ENCODE measurements around the gene OGDH.

The OGDH gene

DNA sequence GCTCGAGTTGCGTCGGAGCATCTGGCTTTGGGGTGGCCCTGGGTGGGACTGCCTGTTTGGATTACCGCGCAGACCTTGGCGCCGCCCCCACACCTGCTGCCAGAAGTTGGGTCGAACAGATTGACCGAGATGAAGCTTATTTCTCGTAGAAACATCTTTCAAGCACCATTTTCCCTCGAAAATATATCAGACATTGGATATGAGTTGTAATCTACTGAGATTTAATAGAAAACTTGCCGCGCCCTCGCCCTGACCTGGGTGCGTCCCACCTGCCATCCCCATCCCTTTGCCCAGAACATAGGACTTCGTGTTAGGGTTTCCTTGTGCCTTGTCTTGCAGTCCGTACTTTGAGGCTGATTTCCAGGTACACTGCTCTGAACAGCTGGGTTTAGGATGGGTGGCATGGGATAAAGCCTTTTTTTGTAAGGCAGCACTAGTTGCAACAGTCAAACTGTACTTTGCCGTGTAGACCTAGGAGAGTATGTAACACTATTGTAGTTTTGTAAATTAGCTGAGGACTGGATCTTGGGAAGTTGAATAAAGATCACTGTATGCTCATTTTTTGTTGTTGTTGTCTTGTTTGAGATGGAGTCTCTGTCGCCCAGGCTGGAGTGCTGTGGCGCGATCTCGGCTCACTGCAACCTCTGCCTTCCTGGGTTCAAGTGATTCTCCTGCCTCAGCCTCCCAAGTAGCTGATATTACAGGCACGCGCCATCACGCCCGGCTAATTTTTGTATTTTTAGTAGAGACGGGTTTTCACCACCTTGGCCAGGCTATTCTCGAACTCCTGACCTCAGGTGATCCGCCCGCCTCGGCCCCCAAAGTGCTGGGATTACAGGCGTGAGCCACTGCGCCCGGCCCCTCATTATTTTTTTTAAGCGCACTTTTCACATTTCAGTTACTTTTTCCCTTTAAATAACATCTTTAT, 978 bp downstream of the OGDH start:
- peaks cover 13% of the 10 kb centered on the region for H3K4me1 ChIP-seq (ENCODE audit: control insufficient read depth, insufficient read depth, low read length)
- H3K27me3 ChIP-seq (replicated peaks; ENCODE audit: control insufficient read depth, insufficient read depth, low read length), result no peaks in the 10 kb centered on the region
- H3K4me3 ChIP-seq (ENCODE audit: low read length), result peak overlapping the region; percentile 92
- peak overlapping the region; percentile 92 for H3K9ac ChIP-seq (ENCODE audit: low read length)
- H3K36me3 ChIP-seq (ENCODE audit: control insufficient read depth, insufficient read depth, low read length, severe bottlenecking), result peaks cover 3% of the 10 kb centered on the region
- DNase-seq (ENCODE audit: low read depth), result no peak
- no peaks in the 10 kb centered on the region for H3K9me3 ChIP-seq (ENCODE audit: control insufficient read depth, low read length)

DNA sequence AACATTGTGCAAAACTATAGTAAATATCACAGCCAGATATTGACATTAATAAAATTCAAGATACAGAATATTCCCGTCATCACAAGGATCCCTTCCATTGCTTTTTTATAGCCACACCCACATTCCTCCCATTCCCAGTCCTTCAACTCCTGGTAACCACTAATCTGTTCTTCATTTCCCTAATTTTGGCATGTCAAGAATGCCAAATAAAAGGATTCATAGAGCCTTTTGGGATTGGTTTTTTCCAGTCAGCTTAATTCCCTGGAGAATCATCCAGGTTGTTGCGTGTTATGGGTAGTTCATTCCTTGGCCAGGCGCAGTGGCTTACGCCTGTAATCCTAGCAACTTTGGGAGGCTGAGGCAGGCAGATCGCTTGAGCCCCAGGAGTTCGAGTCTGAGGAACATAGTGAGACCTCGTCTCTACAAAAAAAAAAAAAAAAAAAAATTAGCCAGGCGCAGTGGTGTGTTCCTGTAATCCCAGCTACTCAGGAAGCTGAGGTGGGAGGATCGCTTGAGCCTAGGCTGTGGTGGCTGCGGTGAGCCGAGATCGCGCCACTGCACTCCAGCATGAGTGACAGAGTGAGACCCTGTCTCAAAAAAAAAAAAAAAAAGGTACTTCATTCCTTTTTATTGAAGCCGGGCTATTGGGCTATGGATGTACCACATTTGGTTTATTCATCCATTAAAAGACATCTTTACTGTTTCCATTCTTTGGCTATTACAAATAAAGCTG, 2.7 kb downstream of the OGDH start:
- peaks cover 13% of the 10 kb centered on the region for H3K4me1 ChIP-seq (ENCODE audit: control insufficient read depth, insufficient read depth, low read length)
- no peaks in the 10 kb centered on the region for H3K27me3 ChIP-seq (replicated peaks; ENCODE audit: control insufficient read depth, insufficient read depth, low read length)
- H3K9ac ChIP-seq (ENCODE audit: low read length), result no peak overlapping the region
- peak; percentile 65 for DNase-seq (ENCODE audit: low read depth)
- H3K9me3 ChIP-seq (ENCODE audit: control insufficient read depth, low read length), result no peaks in the 10 kb centered on the region
- H3K4me3 ChIP-seq (ENCODE audit: low read length), result no peak overlapping the region
- H3K36me3 ChIP-seq (ENCODE audit: control insufficient read depth, insufficient read depth, low read length, severe bottlenecking), result peaks cover 3% of the 10 kb centered on the region

DNA sequence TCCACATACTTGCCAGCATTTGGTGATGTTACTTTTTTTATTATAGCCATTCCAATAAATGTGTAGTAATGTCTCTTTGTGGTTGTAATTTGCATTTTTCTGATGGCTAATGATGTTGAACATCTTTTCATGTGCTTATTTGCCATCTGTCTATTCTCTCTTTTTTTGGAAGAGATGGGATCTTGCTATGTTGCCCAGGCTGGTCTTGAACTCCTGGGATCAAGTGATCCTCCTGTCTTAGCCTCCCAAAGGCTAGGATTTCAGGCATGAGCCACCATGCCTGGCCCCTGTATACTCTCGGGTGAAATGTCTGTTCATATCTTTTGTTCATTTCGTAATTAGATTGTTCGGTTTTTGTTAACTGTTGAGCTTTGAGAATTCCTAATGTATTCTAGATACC, 3.4 kb downstream of the OGDH start:
- peaks cover 3% of the 10 kb centered on the region for H3K36me3 ChIP-seq (ENCODE audit: control insufficient read depth, insufficient read depth, low read length, severe bottlenecking)
- no peaks in the 10 kb centered on the region for H3K27me3 ChIP-seq (replicated peaks; ENCODE audit: control insufficient read depth, insufficient read depth, low read length)
- H3K4me1 ChIP-seq (ENCODE audit: control insufficient read depth, insufficient read depth, low read length), result peaks cover 13% of the 10 kb centered on the region
- H3K4me3 ChIP-seq (ENCODE audit: low read length), result no peak overlapping the region
- no peaks in the 10 kb centered on the region for H3K9me3 ChIP-seq (ENCODE audit: control insufficient read depth, low read length)
- no peak for DNase-seq (ENCODE audit: low read depth)
- no peak overlapping the region for H3K9ac ChIP-seq (ENCODE audit: low read length)

DNA sequence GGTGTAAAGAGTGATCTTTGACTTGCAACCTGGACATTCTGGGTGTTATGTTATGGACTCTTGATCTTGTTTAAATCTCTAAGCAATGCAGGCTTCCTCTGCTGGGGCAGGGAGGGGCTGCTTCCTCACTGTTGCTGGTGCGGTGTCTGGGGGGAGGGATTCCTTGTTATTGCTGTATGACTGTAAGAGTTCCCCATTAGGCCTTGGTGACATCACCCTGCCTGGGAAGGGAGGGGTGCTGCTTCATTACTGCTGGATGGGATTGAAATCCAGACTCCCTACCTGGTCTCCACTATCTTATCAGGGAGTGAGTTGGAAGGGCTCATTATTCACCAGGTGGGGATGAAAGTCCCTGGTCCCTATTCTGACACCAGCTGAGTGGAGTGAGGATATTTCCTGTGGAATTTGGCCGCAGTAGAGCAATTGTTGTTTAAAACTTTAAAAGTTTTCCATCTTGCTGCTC, 8.8 kb downstream of the OGDH start:
- Histone ChIP-seq H3K9ac (ENCODE audit: low read length) (no peak overlapping the region), H3K27me3 (replicated peaks; ENCODE audit: control insufficient read depth, insufficient read depth, low read length) (no peaks in the 10 kb centered on the region), H3K4me3 (ENCODE audit: low read length) (no peak overlapping the region), H3K36me3 (ENCODE audit: control insufficient read depth, insufficient read depth, low read length, severe bottlenecking) (no peaks in the 10 kb centered on the region), H3K9me3 (ENCODE audit: control insufficient read depth, low read length) (no peaks in the 10 kb centered on the region), H3K4me1 (ENCODE audit: control insufficient read depth, insufficient read depth, low read length) (peaks cover 10% of the 10 kb centered on the region)
- no peak for DNase-seq (ENCODE audit: low read depth)

DNA sequence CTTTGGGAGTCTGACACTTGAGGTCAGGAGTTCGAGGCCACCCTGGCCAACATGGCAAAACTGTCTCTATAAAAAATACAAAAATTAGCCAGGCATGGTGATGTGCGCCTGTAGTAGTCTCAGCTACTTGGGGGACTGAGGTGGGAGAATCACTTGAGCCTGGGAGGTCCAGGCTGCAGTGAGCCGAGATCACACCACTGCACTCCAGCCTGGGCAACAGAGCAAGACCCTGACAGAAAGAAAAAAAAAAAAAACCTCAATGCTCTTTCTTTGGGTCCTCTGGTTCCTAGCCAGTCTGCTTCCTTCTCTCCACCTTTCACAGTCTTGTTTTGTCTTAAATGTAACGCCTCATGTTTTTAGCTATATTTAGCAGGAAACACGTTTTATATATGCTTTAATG, 9.4 kb downstream of the OGDH start:
- Histone ChIP-seq H3K4me1 (ENCODE audit: control insufficient read depth, insufficient read depth, low read length) (peaks cover 10% of the 10 kb centered on the region), H3K36me3 (ENCODE audit: control insufficient read depth, insufficient read depth, low read length, severe bottlenecking) (no peaks in the 10 kb centered on the region), H3K9ac (ENCODE audit: low read length) (no peak overlapping the region), H3K27me3 (replicated peaks; ENCODE audit: control insufficient read depth, insufficient read depth, low read length) (no peaks in the 10 kb centered on the region), H3K9me3 (ENCODE audit: control insufficient read depth, low read length) (no peaks in the 10 kb centered on the region), H3K4me3 (ENCODE audit: low read length) (no peak overlapping the region)
- no peak for DNase-seq (ENCODE audit: low read depth)

DNA sequence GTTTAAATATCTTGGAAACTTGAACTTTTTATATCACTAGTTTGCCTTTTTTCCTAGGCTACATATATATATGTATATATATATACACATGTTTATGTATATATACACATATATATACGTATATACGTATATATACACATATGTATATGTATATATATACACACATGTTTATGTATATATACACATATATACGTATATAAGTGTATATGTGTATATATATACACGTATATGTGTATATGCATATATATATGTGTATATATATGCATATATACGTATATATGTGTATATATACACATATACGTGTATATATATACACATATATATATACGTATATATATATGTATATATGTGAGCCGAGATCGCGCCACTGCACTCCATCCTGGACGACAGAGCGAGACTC, 10.1 kb downstream of the OGDH start:
- no peak for DNase-seq (ENCODE audit: low read depth)
- Histone ChIP-seq H3K9ac (ENCODE audit: low read length) (no peak overlapping the region), H3K27me3 (replicated peaks; ENCODE audit: control insufficient read depth, insufficient read depth, low read length) (no peaks in the 10 kb centered on the region), H3K4me1 (ENCODE audit: control insufficient read depth, insufficient read depth, low read length) (peaks cover 15% of the 10 kb centered on the region), H3K36me3 (ENCODE audit: control insufficient read depth, insufficient read depth, low read length, severe bottlenecking) (no peaks in the 10 kb centered on the region), H3K4me3 (ENCODE audit: low read length) (no peak overlapping the region), H3K9me3 (ENCODE audit: control insufficient read depth, low read length) (no peaks in the 10 kb centered on the region)

DNA sequence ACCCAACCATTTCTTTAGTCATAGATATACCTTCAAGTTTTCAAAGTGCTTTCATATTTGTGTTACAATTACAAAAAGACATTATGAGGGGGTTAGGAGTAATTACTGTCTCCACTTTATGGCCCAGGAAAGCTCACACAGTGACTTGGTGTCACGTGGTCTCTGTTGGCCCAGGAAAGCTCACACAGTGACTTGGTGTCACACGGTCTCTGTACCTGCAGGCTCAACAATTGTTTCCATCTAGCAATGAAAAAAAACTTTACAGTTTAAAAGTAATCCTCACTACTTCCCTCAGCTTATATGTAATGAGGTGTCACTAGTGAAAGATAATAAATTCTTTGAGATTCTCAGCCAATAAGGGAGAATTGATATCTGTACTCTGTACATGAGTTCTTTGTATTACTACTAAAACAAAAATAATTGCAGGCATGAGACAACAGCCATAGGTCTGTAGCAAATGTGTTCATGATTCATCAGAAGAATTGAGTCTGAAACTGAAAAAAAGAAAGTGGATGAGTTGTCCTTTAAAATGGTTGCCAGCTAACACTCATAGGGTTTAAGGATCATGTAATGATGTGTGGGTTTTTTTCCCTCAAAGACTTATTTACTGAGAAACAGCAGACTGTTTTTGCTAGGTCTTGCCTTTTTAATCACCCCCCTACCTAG, 10.9 kb downstream of the OGDH start:
- Histone ChIP-seq H3K4me3 (ENCODE audit: low read length) (no peak overlapping the region), H3K36me3 (ENCODE audit: control insufficient read depth, insufficient read depth, low read length, severe bottlenecking) (no peaks in the 10 kb centered on the region), H3K4me1 (ENCODE audit: control insufficient read depth, insufficient read depth, low read length) (peaks cover 15% of the 10 kb centered on the region), H3K9me3 (ENCODE audit: control insufficient read depth, low read length) (no peaks in the 10 kb centered on the region), H3K27me3 (replicated peaks; ENCODE audit: control insufficient read depth, insufficient read depth, low read length) (no peaks in the 10 kb centered on the region), H3K9ac (ENCODE audit: low read length) (no peak overlapping the region)
- DNase-seq (ENCODE audit: low read depth), result peak; percentile 57

DNA sequence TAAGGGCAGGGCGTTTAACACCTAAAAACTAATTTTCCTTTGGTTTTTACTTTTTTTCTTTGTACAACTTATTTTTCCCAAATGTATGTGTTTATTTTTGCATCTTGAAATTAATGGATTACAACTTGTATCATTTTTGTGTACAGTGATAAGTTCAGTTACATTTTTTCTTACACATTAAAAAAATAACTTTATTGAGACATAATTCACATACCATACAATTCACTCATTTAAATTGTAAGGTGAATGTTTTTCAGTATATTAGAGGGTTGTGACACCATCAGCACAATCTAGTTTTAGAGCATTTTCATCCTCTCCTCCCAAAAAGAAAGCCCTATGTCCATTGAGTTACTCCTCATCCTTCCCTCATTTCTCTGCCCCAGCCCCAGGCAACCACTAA, 11.6 kb downstream of the OGDH start:
- no peak overlapping the region for H3K9ac ChIP-seq (ENCODE audit: low read length)
- H3K4me1 ChIP-seq (ENCODE audit: control insufficient read depth, insufficient read depth, low read length), result peaks cover 22% of the 10 kb centered on the region
- H3K4me3 ChIP-seq (ENCODE audit: low read length), result no peak overlapping the region
- H3K36me3 ChIP-seq (ENCODE audit: control insufficient read depth, insufficient read depth, low read length, severe bottlenecking), result no peaks in the 10 kb centered on the region
- H3K9me3 ChIP-seq (ENCODE audit: control insufficient read depth, low read length), result no peaks in the 10 kb centered on the region
- no peak for DNase-seq (ENCODE audit: low read depth)
- no peaks in the 10 kb centered on the region for H3K27me3 ChIP-seq (replicated peaks; ENCODE audit: control insufficient read depth, insufficient read depth, low read length)

DNA sequence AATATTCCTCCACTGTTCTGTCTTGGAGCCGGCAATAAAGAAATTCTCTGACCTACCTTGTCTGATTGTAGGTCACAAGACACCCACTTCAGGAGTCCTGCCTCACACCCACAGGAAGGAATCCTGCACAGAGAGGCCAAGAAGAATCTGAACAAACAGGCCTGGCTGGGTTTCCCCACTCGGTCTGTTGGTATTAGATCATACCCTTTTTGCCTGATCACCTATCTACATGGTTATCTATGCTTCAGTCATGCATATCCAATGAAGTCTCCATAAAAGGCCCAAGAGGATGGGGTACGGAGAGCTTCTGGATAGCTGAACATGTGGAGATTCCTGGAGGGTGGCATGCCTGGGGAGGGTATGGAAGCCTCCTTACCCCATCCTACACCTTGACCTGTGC, 12.3 kb downstream of the OGDH start:
- Histone ChIP-seq H3K9me3 (ENCODE audit: control insufficient read depth, low read length) (no peaks in the 10 kb centered on the region), H3K4me3 (ENCODE audit: low read length) (no peak overlapping the region), H3K9ac (ENCODE audit: low read length) (no peak overlapping the region), H3K36me3 (ENCODE audit: control insufficient read depth, insufficient read depth, low read length, severe bottlenecking) (no peaks in the 10 kb centered on the region), H3K4me1 (ENCODE audit: control insufficient read depth, insufficient read depth, low read length) (peaks cover 25% of the 10 kb centered on the region), H3K27me3 (replicated peaks; ENCODE audit: control insufficient read depth, insufficient read depth, low read length) (no peaks in the 10 kb centered on the region)
- DNase-seq (ENCODE audit: low read depth), result no peak

DNA sequence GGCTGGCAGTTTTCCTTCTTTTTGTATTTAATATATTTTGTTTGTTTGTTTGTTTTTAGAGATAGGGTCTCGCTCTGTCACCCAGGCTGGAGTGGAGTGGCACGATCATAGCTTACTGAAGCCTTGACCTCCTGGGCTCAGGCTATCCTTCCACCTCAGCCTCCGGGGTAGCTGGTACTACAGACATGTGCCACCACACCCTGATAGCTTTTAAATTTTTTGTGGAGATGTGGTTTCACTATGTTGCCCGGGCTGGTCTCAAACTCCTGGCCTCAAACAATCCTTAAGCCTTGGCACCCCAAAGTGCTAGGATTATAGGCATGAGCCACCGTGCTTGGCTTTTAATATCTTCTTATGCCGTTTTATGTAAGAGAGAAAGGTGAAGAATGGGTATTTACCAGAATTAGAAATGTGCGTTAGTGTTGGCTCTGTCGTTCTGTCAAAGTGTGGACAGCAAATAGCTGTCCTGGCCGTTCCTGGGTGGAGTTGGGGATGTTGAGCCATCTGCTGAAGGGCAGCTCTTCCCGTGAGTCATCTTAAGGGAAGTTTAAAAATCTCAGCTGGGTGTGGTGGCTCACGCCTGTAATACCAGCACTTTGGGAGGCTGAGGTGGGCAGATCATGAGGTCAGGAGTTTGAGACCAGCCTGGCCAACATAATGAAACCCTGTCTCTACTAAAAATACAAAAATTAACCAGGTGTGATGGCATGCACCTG, 14.8 kb downstream of the OGDH start:
- Histone ChIP-seq H3K9me3 (ENCODE audit: control insufficient read depth, low read length) (no peaks in the 10 kb centered on the region), H3K9ac (ENCODE audit: low read length) (peak overlapping the region; percentile 23), H3K4me3 (ENCODE audit: low read length) (peak overlapping the region; percentile 50), H3K4me1 (ENCODE audit: control insufficient read depth, insufficient read depth, low read length) (peaks cover 25% of the 10 kb centered on the region), H3K27me3 (replicated peaks; ENCODE audit: control insufficient read depth, insufficient read depth, low read length) (no peaks in the 10 kb centered on the region), H3K36me3 (ENCODE audit: control insufficient read depth, insufficient read depth, low read length, severe bottlenecking) (peaks cover 19% of the 10 kb centered on the region)
- no peak for DNase-seq (ENCODE audit: low read depth)

DNA sequence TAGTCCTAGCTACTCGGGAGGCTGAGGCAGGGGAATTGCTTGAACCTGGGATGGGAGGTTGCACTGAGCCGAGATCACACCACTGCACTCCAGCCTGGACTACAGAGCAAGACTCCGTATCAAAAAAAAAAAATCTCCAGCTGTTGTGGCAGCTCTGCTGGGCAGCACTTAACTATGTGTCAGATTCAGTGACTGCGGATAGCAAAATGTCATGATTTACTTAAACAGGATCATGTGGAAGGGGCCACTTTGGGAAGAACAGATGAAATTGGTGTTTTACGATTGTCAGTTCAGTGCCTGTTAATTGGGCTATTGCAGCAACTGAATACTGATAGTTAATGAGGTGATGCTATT, 15.3 kb downstream of the OGDH start:
- H3K4me1 ChIP-seq (ENCODE audit: control insufficient read depth, insufficient read depth, low read length), result peaks cover 25% of the 10 kb centered on the region
- H3K9ac ChIP-seq (ENCODE audit: low read length), result no peak overlapping the region
- no peak for DNase-seq (ENCODE audit: low read depth)
- peaks cover 24% of the 10 kb centered on the region for H3K36me3 ChIP-seq (ENCODE audit: control insufficient read depth, insufficient read depth, low read length, severe bottlenecking)
- H3K27me3 ChIP-seq (replicated peaks; ENCODE audit: control insufficient read depth, insufficient read depth, low read length), result no peaks in the 10 kb centered on the region
- no peaks in the 10 kb centered on the region for H3K9me3 ChIP-seq (ENCODE audit: control insufficient read depth, low read length)
- H3K4me3 ChIP-seq (ENCODE audit: low read length), result no peak overlapping the region
